Measurements from ENCODE around the gene AGR2. TPM values are rescaled to one million over a fixed set of nuclear protein-coding genes. Genes with fewer than 3 reads are reported as not detected.
"Not testable (repeated sequence)": the region's sequence is repeated elsewhere in the genome, so short reads cannot be mapped to it uniquely, and the experiment has no call there.

Gene AGR2
- polyA plus RNA-seq (2013, experiment 1 of 2), result not detected
- polyA plus RNA-seq (2013, experiment 2 of 2), result not detected

- Histone ChIP-seq H3K9me3 (replicated peaks in 1 of 2; ENCODE audit: control insufficient read depth in 2 of 2, insufficient read depth in 1 of 2, low read depth in 1 of 2, low read length in 2 of 2) (no peaks in the 10 kb centered on the region), H2BK12ac (ENCODE audit: low read length) (no peak within 1 kb of the TSS), H2BK120ac (ENCODE audit: low read depth, low read length) (no peak within 1 kb of the TSS), H3K23ac (ENCODE audit: low read depth, low read length, poor library complexity) (no peak within 1 kb of the TSS), H3K4me3 (ENCODE audit: low read length in 2 of 2) (no peak within 1 kb of the TSS), H2AK5ac (ENCODE audit: low read depth, low read length) (no peak within 1 kb of the TSS), H3K4me2 (ENCODE audit: insufficient read depth, low read length, poor library complexity, severe bottlenecking) (no peak within 1 kb of the TSS), H4K91ac (ENCODE audit: low read depth, low read length, poor library complexity) (no peak within 1 kb of the TSS), H2BK15ac (ENCODE audit: low read length) (no peak within 1 kb of the TSS), H3K36me3 (replicated peaks in 1 of 2; ENCODE audit: control insufficient read depth in 2 of 2, insufficient read depth in 2 of 2, low read length in 2 of 2) (no peaks in the 10 kb centered on the region), H4K8ac (ENCODE audit: low read depth, low read length) (no peak within 1 kb of the TSS), H2AFZ (ENCODE audit: low read length) (peak within 1 kb of the TSS; percentile 28), H2BK5ac (ENCODE audit: low read length) (no peak within 1 kb of the TSS), H3K14ac (ENCODE audit: low read length) (no peak within 1 kb of the TSS), H3K18ac (ENCODE audit: low read length) (no peak within 1 kb of the TSS), H3K27me3 (ENCODE audit: control insufficient read depth in 3 of 3, insufficient read depth in 3 of 3, low read depth in 1 of 3, low read length in 3 of 3) (no peaks in the 10 kb centered on the region), H3K4me1 (ENCODE audit: control insufficient read depth in 2 of 2, insufficient read depth in 1 of 2, low read depth in 1 of 2, low read length in 2 of 2) (no peaks in the 10 kb centered on the region), H3K4ac (ENCODE audit: low read length) (no peak within 1 kb of the TSS), H3K27ac (replicated peaks; ENCODE audit: low read length) (no peak within 1 kb of the TSS), H3K9ac (ENCODE audit: low read depth, low read length, poor library complexity) (no peak within 1 kb of the TSS), H3K79me1 (ENCODE audit: low read depth, low read length) (no peaks in the 10 kb centered on the region)
- no peak for DNase-seq (ENCODE audit: low spot score)
- no CpG with 5 or more reads among the region's 13 CpGs for WGBS, 2 donors (ENCODE audit: extremely low coverage in 2 of 2, insufficient read length in 2 of 2, insufficient replicate concordance in 1 of 2)
Measured at GRCh38 chr7:16804674-16805439, at the start of gene AGR2. Gene AGR2 (minus strand): TSS chr7:16804999. CDS start chr7:16801796, 3,203 bp downstream.

GRCh38 chr7:16853189-16853588 is 48.4 kb upstream of the AGR2 start:
- not testable (repeated sequence) for H3K9me3 ChIP-seq (replicated peaks in 1 of 2; ENCODE audit: control insufficient read depth in 2 of 2, insufficient read depth in 1 of 2, low read depth in 1 of 2, low read length in 2 of 2); H3K4ac ChIP-seq (ENCODE audit: low read length); H3K14ac ChIP-seq (ENCODE audit: low read length); H3K4me2 ChIP-seq (ENCODE audit: insufficient read depth, low read length, poor library complexity, severe bottlenecking); H4K8ac ChIP-seq (ENCODE audit: low read depth, low read length); H3K9ac ChIP-seq (ENCODE audit: low read depth, low read length, poor library complexity); H2AK5ac ChIP-seq (ENCODE audit: low read depth, low read length); H3K79me1 ChIP-seq (ENCODE audit: low read depth, low read length); H2BK15ac ChIP-seq (ENCODE audit: low read length); H3K4me3 ChIP-seq (ENCODE audit: low read length in 2 of 2); H3K27me3 ChIP-seq (ENCODE audit: control insufficient read depth in 3 of 3, insufficient read depth in 3 of 3, low read depth in 1 of 3, low read length in 3 of 3); H3K36me3 ChIP-seq (replicated peaks in 1 of 2; ENCODE audit: control insufficient read depth in 2 of 2, insufficient read depth in 2 of 2, low read length in 2 of 2); H3K27ac ChIP-seq (replicated peaks; ENCODE audit: low read length); H3K18ac ChIP-seq (ENCODE audit: low read length); H4K91ac ChIP-seq (ENCODE audit: low read depth, low read length, poor library complexity); H2BK12ac ChIP-seq (ENCODE audit: low read length); DNase-seq (ENCODE audit: low spot score); H2BK120ac ChIP-seq (ENCODE audit: low read depth, low read length); H2BK5ac ChIP-seq (ENCODE audit: low read length); H3K23ac ChIP-seq (ENCODE audit: low read depth, low read length, poor library complexity); H3K4me1 ChIP-seq (ENCODE audit: control insufficient read depth in 2 of 2, insufficient read depth in 1 of 2, low read depth in 1 of 2, low read length in 2 of 2)
- H2AFZ ChIP-seq (ENCODE audit: low read length), result peak overlapping the region; percentile 10
- no CpG with 5 or more reads among the region's 11 CpGs for WGBS, 2 donors (ENCODE audit: extremely low coverage in 2 of 2, insufficient read length in 2 of 2, insufficient replicate concordance in 1 of 2)

GRCh38 chr7:16851829-16852228 is 47.0 kb upstream of the AGR2 start:
- no peak overlapping the region for H2BK120ac ChIP-seq (ENCODE audit: low read depth, low read length)
- H4K91ac ChIP-seq (ENCODE audit: low read depth, low read length, poor library complexity), result no peak overlapping the region
- no peaks in the 10 kb centered on the region for H3K4me1 ChIP-seq (ENCODE audit: control insufficient read depth in 2 of 2, insufficient read depth in 1 of 2, low read depth in 1 of 2, low read length in 2 of 2)
- H3K9me3 ChIP-seq (replicated peaks in 1 of 2; ENCODE audit: control insufficient read depth in 2 of 2, insufficient read depth in 1 of 2, low read depth in 1 of 2, low read length in 2 of 2), result no peaks in the 10 kb centered on the region
- no peak overlapping the region for H2AFZ ChIP-seq (ENCODE audit: low read length)
- no peak overlapping the region for H3K4ac ChIP-seq (ENCODE audit: low read length)
- H2BK15ac ChIP-seq (ENCODE audit: low read length), result no peak overlapping the region
- H4K8ac ChIP-seq (ENCODE audit: low read depth, low read length), result no peak overlapping the region
- H3K27ac ChIP-seq (replicated peaks; ENCODE audit: low read length), result no peak overlapping the region
- no peak overlapping the region for H3K14ac ChIP-seq (ENCODE audit: low read length)
- WGBS, 2 donors (ENCODE audit: extremely low coverage in 2 of 2, insufficient read length in 2 of 2, insufficient replicate concordance in 1 of 2), result no CpG with 5 or more reads among the region's 2 CpGs
- no peak overlapping the region for H3K23ac ChIP-seq (ENCODE audit: low read depth, low read length, poor library complexity)
- no peaks in the 10 kb centered on the region for H3K27me3 ChIP-seq (ENCODE audit: control insufficient read depth in 3 of 3, insufficient read depth in 3 of 3, low read depth in 1 of 3, low read length in 3 of 3)
- no peak overlapping the region for H2BK5ac ChIP-seq (ENCODE audit: low read length)
- H3K4me3 ChIP-seq (ENCODE audit: low read length in 2 of 2), result no peak overlapping the region
- no peak overlapping the region for H3K4me2 ChIP-seq (ENCODE audit: insufficient read depth, low read length, poor library complexity, severe bottlenecking)
- H3K36me3 ChIP-seq (replicated peaks in 1 of 2; ENCODE audit: control insufficient read depth in 2 of 2, insufficient read depth in 2 of 2, low read length in 2 of 2), result no peaks in the 10 kb centered on the region
- no peak overlapping the region for H3K18ac ChIP-seq (ENCODE audit: low read length)
- H2AK5ac ChIP-seq (ENCODE audit: low read depth, low read length), result no peak overlapping the region
- H2BK12ac ChIP-seq (ENCODE audit: low read length), result no peak overlapping the region
- H3K9ac ChIP-seq (ENCODE audit: low read depth, low read length, poor library complexity), result no peak overlapping the region
- no peaks in the 10 kb centered on the region for H3K79me1 ChIP-seq (ENCODE audit: low read depth, low read length)
- DNase-seq (ENCODE audit: low spot score), result no peak

DNA sequence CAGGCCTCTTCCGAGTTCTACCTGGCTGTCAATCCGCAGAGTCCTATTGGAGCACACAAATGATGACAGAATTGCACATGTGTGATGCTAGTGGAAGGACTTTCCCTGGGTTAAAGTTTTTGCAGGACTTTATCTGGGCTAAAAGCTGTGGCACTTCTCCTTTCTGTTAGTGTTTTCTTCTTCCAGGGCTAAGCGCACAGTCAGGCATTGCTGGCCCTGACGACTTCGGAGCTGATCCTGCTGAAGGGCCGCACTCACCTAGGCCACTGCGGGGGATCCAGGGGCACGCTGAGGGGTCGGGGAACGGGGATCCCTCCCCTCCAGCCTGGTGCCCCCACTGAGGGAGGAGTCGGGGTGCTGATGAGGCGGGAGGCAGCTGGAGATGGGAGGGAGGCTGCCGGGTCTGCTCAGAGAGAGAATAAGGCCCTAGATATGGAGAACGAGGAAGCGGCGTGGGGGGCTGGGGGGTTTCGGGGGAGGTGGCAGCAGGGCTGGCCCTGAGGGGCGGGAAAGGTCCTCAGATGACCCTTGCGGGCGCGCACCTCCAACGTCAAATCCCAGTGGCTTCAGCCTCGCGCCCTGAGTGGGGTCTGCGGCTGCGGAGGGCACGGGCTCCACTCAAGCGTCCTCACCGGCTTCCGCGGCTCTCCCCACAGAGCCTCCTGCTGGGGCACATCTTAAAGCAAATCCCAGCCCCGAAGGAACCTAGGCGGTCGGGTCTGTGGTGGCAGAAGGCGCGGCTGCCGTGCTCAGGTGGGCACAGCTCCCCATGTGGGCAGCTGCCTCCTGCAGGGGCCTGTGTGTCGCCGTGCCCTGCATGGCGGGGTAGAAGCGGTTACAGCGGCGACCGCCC is 46.0 kb upstream of the AGR2 start:
- no peak for DNase-seq (ENCODE audit: low spot score)
- no peak overlapping the region for H3K23ac ChIP-seq (ENCODE audit: low read depth, low read length, poor library complexity)
- no peaks in the 10 kb centered on the region for H3K4me1 ChIP-seq (ENCODE audit: control insufficient read depth in 2 of 2, insufficient read depth in 1 of 2, low read depth in 1 of 2, low read length in 2 of 2)
- peak overlapping the region; percentile 57 for H3K18ac ChIP-seq (ENCODE audit: low read length)
- H3K4ac ChIP-seq (ENCODE audit: low read length), result no peak overlapping the region
- H3K4me2 ChIP-seq (ENCODE audit: insufficient read depth, low read length, poor library complexity, severe bottlenecking), result no peak overlapping the region
- no peaks in the 10 kb centered on the region for H3K79me1 ChIP-seq (ENCODE audit: low read depth, low read length)
- no peak overlapping the region for H3K9ac ChIP-seq (ENCODE audit: low read depth, low read length, poor library complexity)
- no peaks in the 10 kb centered on the region for H3K27me3 ChIP-seq (ENCODE audit: control insufficient read depth in 3 of 3, insufficient read depth in 3 of 3, low read depth in 1 of 3, low read length in 3 of 3)
- peak overlapping the region; percentile 71 for H3K14ac ChIP-seq (ENCODE audit: low read length)
- no peak overlapping the region for H3K4me3 ChIP-seq (ENCODE audit: low read length in 2 of 2)
- H2BK120ac ChIP-seq (ENCODE audit: low read depth, low read length), result no peak overlapping the region
- no CpG with 5 or more reads among the region's 44 CpGs for WGBS, 2 donors (ENCODE audit: extremely low coverage in 2 of 2, insufficient read length in 2 of 2, insufficient replicate concordance in 1 of 2)
- no peaks in the 10 kb centered on the region for H3K9me3 ChIP-seq (replicated peaks in 1 of 2; ENCODE audit: control insufficient read depth in 2 of 2, insufficient read depth in 1 of 2, low read depth in 1 of 2, low read length in 2 of 2)
- H3K36me3 ChIP-seq (replicated peaks in 1 of 2; ENCODE audit: control insufficient read depth in 2 of 2, insufficient read depth in 2 of 2, low read length in 2 of 2), result no peaks in the 10 kb centered on the region
- H2AFZ ChIP-seq (ENCODE audit: low read length), result no peak overlapping the region
- peak overlapping the region; percentile 97 for H2AK5ac ChIP-seq (ENCODE audit: low read depth, low read length)
- no peak overlapping the region for H3K27ac ChIP-seq (replicated peaks; ENCODE audit: low read length)
- H4K8ac ChIP-seq (ENCODE audit: low read depth, low read length), result no peak overlapping the region
- no peak overlapping the region for H2BK15ac ChIP-seq (ENCODE audit: low read length)
- H2BK5ac ChIP-seq (ENCODE audit: low read length), result no peak overlapping the region
- peak overlapping the region; percentile 22 for H2BK12ac ChIP-seq (ENCODE audit: low read length)
- no peak overlapping the region for H4K91ac ChIP-seq (ENCODE audit: low read depth, low read length, poor library complexity)

All from neuronal stem cell (in vitro differentiated cells).